ENCODE measurements around the gene CEBPZOS. TPM values are rescaled to one million over a fixed set of nuclear protein-coding genes. Genes with fewer than 3 reads are reported as not detected.
A peak's percentile ranks its signal among the peaks of the same experiment; 100 is the strongest.
"Not testable (repeated sequence)": the region's sequence is repeated elsewhere in the genome, so short reads cannot be mapped to it uniquely, and the experiment has no call there.

The CEBPZOS gene
- total RNA-seq, 3 donors from 2014 or later: 35.3 to 41.1 (median 37.0) TPM

GRCh38 chr2:37205071-37205661 lies 8.9 kb downstream of the CEBPZOS start:
- DNase-seq; H3K27me3 Mint-ChIP-seq (ENCODE audit: low read depth); H3K4me3 Mint-ChIP-seq; ATAC-seq: not testable (repeated sequence)
- Mint-ChIP-seq H3K9me3 (peaks cover 34% of the 10 kb centered on the region), H3K4me1 (ENCODE audit: low read depth) (peaks cover 32% of the 10 kb centered on the region), H3K36me3 (ENCODE audit: insufficient read depth) (peaks cover 76% of the 10 kb centered on the region)

GRCh38 chr2:37205689-37206341 lies 9.5 kb downstream of the CEBPZOS start:
- peaks cover 29% of the 10 kb centered on the region for H3K4me1 Mint-ChIP-seq (ENCODE audit: low read depth)
- no peak overlapping the region for H3K4me3 Mint-ChIP-seq
- H3K36me3 Mint-ChIP-seq (ENCODE audit: insufficient read depth): peaks cover 82% of the 10 kb centered on the region
- ATAC-seq (no peak), DNase-seq (no peak)
- peaks cover 34% of the 10 kb centered on the region for H3K9me3 Mint-ChIP-seq
- H3K27me3 Mint-ChIP-seq (ENCODE audit: low read depth): no peaks in the 10 kb centered on the region

GRCh38 chr2:37206760-37207159 lies 10.5 kb downstream of the CEBPZOS start:
- Mint-ChIP-seq H3K9me3 (peaks cover 34% of the 10 kb centered on the region), H3K4me1 (ENCODE audit: low read depth) (peaks cover 21% of the 10 kb centered on the region), H3K36me3 (ENCODE audit: insufficient read depth) (peaks cover 89% of the 10 kb centered on the region)
- not testable (repeated sequence) for H3K27me3 Mint-ChIP-seq (ENCODE audit: low read depth); H3K4me3 Mint-ChIP-seq; ATAC-seq; DNase-seq

- no peak for DNase-seq
- no peak for ATAC-seq
- Mint-ChIP-seq H3K9me3 (peaks cover 26% of the 10 kb centered on the region), H3K36me3 (ENCODE audit: insufficient read depth) (peaks cover 72% of the 10 kb centered on the region), H3K4me1 (ENCODE audit: low read depth) (peaks cover 16% of the 10 kb centered on the region), H3K27me3 (ENCODE audit: low read depth) (no peaks in the 10 kb centered on the region), H3K4me3 (no peak overlapping the region)
Observed at GRCh38 chr2:37211212-37211611, 14.9 kb downstream of the CEBPZOS start.

DNA sequence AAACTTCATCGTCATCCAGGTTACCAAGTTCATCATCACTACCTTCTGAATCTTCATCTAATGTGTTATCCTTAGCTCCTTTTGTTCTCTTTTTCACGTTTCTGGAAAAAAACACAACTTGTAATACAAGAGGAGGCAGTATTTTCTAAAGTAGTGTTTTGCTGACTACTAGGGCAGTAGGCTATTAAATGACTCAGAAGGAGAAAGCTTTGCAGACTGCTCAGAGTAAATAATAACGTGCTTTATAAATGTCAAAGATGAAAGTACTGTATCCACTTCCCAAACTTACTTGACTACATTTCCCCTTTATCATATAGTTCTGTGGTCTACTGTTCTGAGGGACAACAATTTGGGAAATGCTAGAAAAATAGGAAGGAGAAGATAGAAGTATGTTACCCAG lies 15.6 kb downstream of the CEBPZOS start:
- H3K9me3 Mint-ChIP-seq: peaks cover 22% of the 10 kb centered on the region
- H3K27me3 Mint-ChIP-seq (ENCODE audit: low read depth): no peaks in the 10 kb centered on the region
- ATAC-seq: no peak
- H3K36me3 Mint-ChIP-seq (ENCODE audit: insufficient read depth): peaks cover 68% of the 10 kb centered on the region
- no peak overlapping the region for H3K4me3 Mint-ChIP-seq
- DNase-seq: no peak
- peaks cover 11% of the 10 kb centered on the region for H3K4me1 Mint-ChIP-seq (ENCODE audit: low read depth)

GRCh38 chr2:37215250-37215649 lies 19.0 kb downstream of the CEBPZOS start:
- H3K4me1 Mint-ChIP-seq (ENCODE audit: low read depth): no peaks in the 10 kb centered on the region
- ATAC-seq (no peak), DNase-seq (no peak)
- H3K4me3 Mint-ChIP-seq: no peak overlapping the region
- H3K36me3 Mint-ChIP-seq (ENCODE audit: insufficient read depth): peaks cover 45% of the 10 kb centered on the region
- H3K9me3 Mint-ChIP-seq: no peaks in the 10 kb centered on the region
- H3K27me3 Mint-ChIP-seq (ENCODE audit: low read depth): no peaks in the 10 kb centered on the region

GRCh38 chr2:37219046-37219445 lies 22.8 kb downstream of the CEBPZOS start:
- ATAC-seq (no peak), DNase-seq (no peak)
- H3K4me3 Mint-ChIP-seq: no peak overlapping the region
- H3K36me3 Mint-ChIP-seq (ENCODE audit: insufficient read depth): peaks cover 44% of the 10 kb centered on the region
- peaks cover 18% of the 10 kb centered on the region for H3K4me1 Mint-ChIP-seq (ENCODE audit: low read depth)
- no peaks in the 10 kb centered on the region for H3K27me3 Mint-ChIP-seq (ENCODE audit: low read depth)
- no peaks in the 10 kb centered on the region for H3K9me3 Mint-ChIP-seq

DNA sequence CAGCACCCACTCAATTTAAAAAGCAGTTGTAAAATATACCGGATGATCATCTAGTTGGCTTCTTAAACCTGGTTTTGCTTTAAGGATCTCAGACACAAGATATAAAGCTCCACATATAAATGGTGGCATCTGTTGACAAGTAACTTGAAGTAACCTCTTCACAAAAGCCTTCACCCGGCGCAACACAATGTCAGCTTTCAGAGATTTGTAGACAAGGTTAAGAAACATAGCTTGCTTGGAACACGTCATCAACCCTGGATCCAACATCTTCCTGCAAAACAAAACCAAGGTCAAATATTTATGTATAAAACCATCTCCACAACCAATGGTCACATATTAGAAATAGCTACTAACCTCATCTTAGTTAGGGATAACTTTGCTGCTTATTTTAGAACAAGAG lies 26.8 kb downstream of the CEBPZOS start:
- H3K27me3 Mint-ChIP-seq (ENCODE audit: low read depth): no peaks in the 10 kb centered on the region
- peaks cover 61% of the 10 kb centered on the region for H3K36me3 Mint-ChIP-seq (ENCODE audit: insufficient read depth)
- H3K9me3 Mint-ChIP-seq: no peaks in the 10 kb centered on the region
- no peak for ATAC-seq
- no peak for DNase-seq
- peaks cover 48% of the 10 kb centered on the region for H3K4me1 Mint-ChIP-seq (ENCODE audit: low read depth)
- H3K4me3 Mint-ChIP-seq: no peak overlapping the region

GRCh38 chr2:37224063-37224462 lies 27.8 kb downstream of the CEBPZOS start:
- H3K4me1 Mint-ChIP-seq (ENCODE audit: low read depth): peaks cover 54% of the 10 kb centered on the region
- no peaks in the 10 kb centered on the region for H3K9me3 Mint-ChIP-seq
- no peaks in the 10 kb centered on the region for H3K27me3 Mint-ChIP-seq (ENCODE audit: low read depth)
- no peak for DNase-seq
- no peak for ATAC-seq
- H3K36me3 Mint-ChIP-seq (ENCODE audit: insufficient read depth): peaks cover 59% of the 10 kb centered on the region
- no peak overlapping the region for H3K4me3 Mint-ChIP-seq

- peaks cover 55% of the 10 kb centered on the region for H3K36me3 Mint-ChIP-seq (ENCODE audit: insufficient read depth)
- H3K4me3 Mint-ChIP-seq: peak overlapping the region; percentile 17
- not testable (repeated sequence) for H3K9me3 Mint-ChIP-seq; ATAC-seq; H3K27me3 Mint-ChIP-seq (ENCODE audit: low read depth); DNase-seq
- H3K4me1 Mint-ChIP-seq (ENCODE audit: low read depth): peaks cover 59% of the 10 kb centered on the region
Observed at GRCh38 chr2:37225129-37225528, 28.8 kb downstream of the CEBPZOS start.

GRCh38 chr2:37226863-37227262 lies 30.6 kb downstream of the CEBPZOS start:
- H3K4me1 Mint-ChIP-seq (ENCODE audit: low read depth): peaks cover 57% of the 10 kb centered on the region
- H3K27me3 Mint-ChIP-seq (ENCODE audit: low read depth): no peaks in the 10 kb centered on the region
- peaks cover 45% of the 10 kb centered on the region for H3K36me3 Mint-ChIP-seq (ENCODE audit: insufficient read depth)
- H3K9me3 Mint-ChIP-seq: no peaks in the 10 kb centered on the region
- ATAC-seq (no peak), DNase-seq (no peak)
- peak overlapping the region; percentile 40 for H3K4me3 Mint-ChIP-seq

GRCh38 chr2:37228788-37229187 lies 32.5 kb downstream of the CEBPZOS start:
- peaks cover 33% of the 10 kb centered on the region for H3K36me3 Mint-ChIP-seq (ENCODE audit: insufficient read depth)
- H3K27me3 Mint-ChIP-seq (ENCODE audit: low read depth): no peaks in the 10 kb centered on the region
- no peaks in the 10 kb centered on the region for H3K9me3 Mint-ChIP-seq
- DNase-seq (no peak), ATAC-seq (no peak)
- no peak overlapping the region for H3K4me3 Mint-ChIP-seq
- H3K4me1 Mint-ChIP-seq (ENCODE audit: low read depth): peaks cover 47% of the 10 kb centered on the region

GRCh38 chr2:37230581-37230980 lies 34.3 kb downstream of the CEBPZOS start:
- no peak for DNase-seq
- no peak overlapping the region for H3K4me3 Mint-ChIP-seq
- no peaks in the 10 kb centered on the region for H3K9me3 Mint-ChIP-seq
- ATAC-seq: no peak
- no peaks in the 10 kb centered on the region for H3K27me3 Mint-ChIP-seq (ENCODE audit: low read depth)
- H3K4me1 Mint-ChIP-seq (ENCODE audit: low read depth): peaks cover 43% of the 10 kb centered on the region
- H3K36me3 Mint-ChIP-seq (ENCODE audit: insufficient read depth): peaks cover 34% of the 10 kb centered on the region

GRCh38 chr2:37231241-37232130 lies 35.2 kb downstream of the CEBPZOS start, which contains the start of the genes CEBPZ and NDUFAF7:
TSS of gene CEBPZ (minus strand) at chr2:37231596. CDS start at chr2:37231567, 29 bp downstream.
TSS of gene NDUFAF7 (plus strand) at chr2:37231658. CDS start at chr2:37231706, 48 bp downstream.
- peak; percentile 95 to 96 for ATAC-seq
- peak; percentile 82 for DNase-seq
- peaks cover 39% of the 10 kb centered on the region for H3K4me1 Mint-ChIP-seq (ENCODE audit: low read depth)
- H3K36me3 Mint-ChIP-seq (ENCODE audit: insufficient read depth): peaks cover 32% of the 10 kb centered on the region
- no peak within 1 kb of the TSS for H3K4me3 Mint-ChIP-seq
- H3K9me3 Mint-ChIP-seq: no peaks in the 10 kb centered on the region
- H3K27me3 Mint-ChIP-seq (ENCODE audit: low read depth): no peaks in the 10 kb centered on the region

Data from activated T-cell treated with anti-CD3 and anti-CD28 coated beads, Interleukin-2, amount 50 U/mL, for 4 hours (primary cell).